ENCODE measurements around the gene TM4SF1. TPM values are rescaled to one million over a fixed set of nuclear protein-coding genes. Genes with fewer than 3 reads are reported as not detected.
A peak's percentile ranks its signal among the peaks of the same experiment; 100 is the strongest.

The TM4SF1 gene, protein sequence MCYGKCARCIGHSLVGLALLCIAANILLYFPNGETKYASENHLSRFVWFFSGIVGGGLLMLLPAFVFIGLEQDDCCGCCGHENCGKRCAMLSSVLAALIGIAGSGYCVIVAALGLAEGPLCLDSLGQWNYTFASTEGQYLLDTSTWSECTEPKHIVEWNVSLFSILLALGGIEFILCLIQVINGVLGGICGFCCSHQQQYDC
- polyA plus RNA-seq (2013, experiment 1 of 2) = 80.3 TPM
- 86.8 TPM for polyA plus RNA-seq (2013, experiment 2 of 2)

DNA sequence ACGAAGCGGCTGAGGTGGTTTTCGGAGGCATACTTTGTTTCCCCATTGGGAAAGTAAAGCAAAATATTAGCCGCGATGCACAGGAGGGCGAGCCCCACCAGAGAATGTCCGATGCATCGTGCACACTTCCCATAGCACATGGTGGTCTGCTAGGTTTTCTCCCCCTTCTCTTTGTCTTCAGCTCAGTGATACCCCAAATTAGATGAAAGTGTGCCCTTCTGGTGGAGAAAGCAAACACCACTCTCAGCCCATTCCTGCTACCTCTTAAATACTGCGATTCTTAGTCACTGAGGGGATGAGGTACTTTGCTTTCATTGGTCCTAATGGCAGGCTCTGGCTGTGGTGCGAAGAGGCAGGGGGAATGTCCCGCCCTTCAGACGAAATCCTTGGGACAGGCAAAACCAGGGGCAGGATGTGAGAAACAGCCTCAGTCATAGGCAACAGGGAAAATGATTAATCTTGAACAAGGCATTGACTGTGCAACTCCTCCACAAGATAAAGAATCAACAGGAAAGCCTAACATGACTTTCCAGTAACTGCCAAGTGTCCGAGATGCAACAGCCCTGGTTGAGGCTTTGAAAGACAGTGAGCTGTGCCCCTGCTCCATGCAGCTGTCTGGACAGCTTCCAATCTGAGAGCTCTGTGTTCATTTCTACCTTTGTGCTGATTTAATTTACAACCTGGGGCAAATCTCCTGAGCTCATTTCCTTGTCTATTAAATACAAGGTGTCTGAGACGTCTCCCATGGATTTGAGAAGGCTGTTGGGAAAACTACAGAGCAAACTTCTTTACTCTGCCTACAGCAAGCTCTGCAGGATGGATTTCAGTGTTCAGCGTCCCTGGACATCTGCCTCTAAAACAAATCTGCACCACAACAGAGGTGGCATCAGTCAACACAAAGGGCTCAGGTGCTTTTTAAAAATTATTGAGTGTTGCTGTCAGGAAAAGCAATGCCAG is at the start of gene TM4SF1:
TM4SF1 (minus strand) TSS at position 242 of the 957 bp plus-strand sequence; CDS start at position 140, 102 bp downstream.
- Histone ChIP-seq H2AK5ac (ENCODE audit: low read length, severe bottlenecking) (peak within 1 kb of the TSS; percentile 93), H3K4me1 (ENCODE audit: control insufficient read depth, insufficient read depth, low read depth, low read length) (peaks cover 15% of the 10 kb centered on the region), H3K9ac (ENCODE audit: low read length) (peak within 1 kb of the TSS; percentile 75), H3K4me3 (ENCODE audit: insufficient read depth in 1 of 2, low read depth in 1 of 2, low read length in 2 of 2) (peak within 1 kb of the TSS; percentile 50 to 71), H3K18ac (ENCODE audit: low read depth in 1 of 2, low read length in 2 of 2) (peak within 1 kb of the TSS; percentile 14 to 75), H3K27me3 (ENCODE audit: control insufficient read depth in 1 of 2, insufficient read depth in 1 of 2, low read length in 2 of 2) (no peaks in the 10 kb centered on the region), H3K9me3 (ENCODE audit: control insufficient read depth, low read length) (no peaks in the 10 kb centered on the region), H2BK15ac (ENCODE audit: low read depth, poor library complexity, severe bottlenecking) (peak within 1 kb of the TSS; percentile 8), H3K36me3 (ENCODE audit: control insufficient read depth in 1 of 2, insufficient read depth in 2 of 2, low read depth in 1 of 2, low read length in 2 of 2) (peaks cover 3 to 6% of the 10 kb centered on the region in 2 experiments), H2BK12ac (ENCODE audit: low read length in 2 of 2) (peak within 1 kb of the TSS; percentile 49 to 93), H4K91ac (ENCODE audit: low read length) (peak within 1 kb of the TSS; percentile 58), H4K8ac (ENCODE audit: low read length) (peak within 1 kb of the TSS; percentile 1), H3K14ac (ENCODE audit: low read length in 2 of 2) (no peak within 1 kb of the TSS), H3K27ac (ENCODE audit: low read length, poor library complexity, severe bottlenecking) (peak within 1 kb of the TSS; percentile 97), H2BK5ac (ENCODE audit: low read depth, low read length, poor library complexity, severe bottlenecking) (peak within 1 kb of the TSS; percentile 71), H3K23ac (ENCODE audit: low read length in 2 of 2) (no peak within 1 kb of the TSS), H3K4me2 (ENCODE audit: low read length, poor library complexity, severe bottlenecking) (peak within 1 kb of the TSS; percentile 44), H3K79me1 (replicated peaks; ENCODE audit: low read length, poor library complexity, severe bottlenecking) (no peaks in the 10 kb centered on the region), H3K4ac (ENCODE audit: low read depth in 1 of 2, low read length in 2 of 2) (peak within 1 kb of the TSS in 1 of 2 experiments; percentile 83), H2BK120ac (ENCODE audit: low read depth, low read length) (peak within 1 kb of the TSS; percentile 55), H2AFZ (ENCODE audit: low read depth, low read length) (no peak within 1 kb of the TSS)
- peak; percentile 94 for DNase-seq
- WGBS = 42% methylated on average over 13 of the region's 15 CpGs

DNA sequence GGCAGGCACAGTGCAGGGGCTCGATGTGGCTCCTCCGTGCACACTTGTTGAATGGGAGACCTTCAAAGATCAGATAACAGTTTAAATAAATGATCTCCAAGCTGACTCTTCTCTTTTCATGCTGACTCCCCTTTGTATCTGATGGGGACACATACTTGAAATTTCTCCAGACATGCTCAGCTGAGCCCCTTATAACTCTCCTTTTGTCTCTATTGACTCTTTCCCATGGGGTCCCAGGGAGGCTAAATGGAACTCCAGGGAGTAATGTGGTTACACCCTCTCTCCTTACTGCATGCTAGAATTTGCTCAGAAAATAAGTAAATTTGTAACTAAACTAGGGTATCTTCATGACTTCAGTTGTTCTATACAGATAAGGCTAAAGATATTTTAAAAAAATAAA is 48.9 kb upstream of the TM4SF1 start:
- H4K8ac ChIP-seq (ENCODE audit: low read length) = no peak overlapping the region
- H2BK5ac ChIP-seq (ENCODE audit: low read depth, low read length, poor library complexity, severe bottlenecking) = no peak overlapping the region
- no peak overlapping the region for H2BK12ac ChIP-seq (ENCODE audit: low read length in 2 of 2)
- H3K18ac ChIP-seq (ENCODE audit: low read depth in 1 of 2, low read length in 2 of 2) = no peak overlapping the region
- no peak overlapping the region for H3K4me3 ChIP-seq (ENCODE audit: insufficient read depth in 1 of 2, low read depth in 1 of 2, low read length in 2 of 2)
- H3K9me3 ChIP-seq (ENCODE audit: control insufficient read depth, low read length) = no peaks in the 10 kb centered on the region
- H3K4me1 ChIP-seq (ENCODE audit: control insufficient read depth, insufficient read depth, low read depth, low read length) = no peaks in the 10 kb centered on the region
- H3K36me3 ChIP-seq (ENCODE audit: control insufficient read depth in 1 of 2, insufficient read depth in 2 of 2, low read depth in 1 of 2, low read length in 2 of 2) = no peaks in the 10 kb centered on the region
- DNase-seq = no peak
- no peak overlapping the region for H3K9ac ChIP-seq (ENCODE audit: low read length)
- WGBS = 96% methylated on average over 2 of the region's 2 CpGs
- no peak overlapping the region for H3K23ac ChIP-seq (ENCODE audit: low read length in 2 of 2)
- H2BK120ac ChIP-seq (ENCODE audit: low read depth, low read length) = no peak overlapping the region
- H4K91ac ChIP-seq (ENCODE audit: low read length) = no peak overlapping the region
- no peak overlapping the region for H2BK15ac ChIP-seq (ENCODE audit: low read depth, poor library complexity, severe bottlenecking)
- H3K79me1 ChIP-seq (replicated peaks; ENCODE audit: low read length, poor library complexity, severe bottlenecking) = no peaks in the 10 kb centered on the region
- H2AK5ac ChIP-seq (ENCODE audit: low read length, severe bottlenecking) = no peak overlapping the region
- H3K4ac ChIP-seq (ENCODE audit: low read depth in 1 of 2, low read length in 2 of 2) = no peak overlapping the region
- no peak overlapping the region for H3K14ac ChIP-seq (ENCODE audit: low read length in 2 of 2)
- no peak overlapping the region for H3K27ac ChIP-seq (ENCODE audit: low read length, poor library complexity, severe bottlenecking)
- H2AFZ ChIP-seq (ENCODE audit: low read depth, low read length) = no peak overlapping the region
- no peak overlapping the region for H3K4me2 ChIP-seq (ENCODE audit: low read length, poor library complexity, severe bottlenecking)
- H3K27me3 ChIP-seq (ENCODE audit: control insufficient read depth in 1 of 2, insufficient read depth in 1 of 2, low read length in 2 of 2) = no peaks in the 10 kb centered on the region

DNA sequence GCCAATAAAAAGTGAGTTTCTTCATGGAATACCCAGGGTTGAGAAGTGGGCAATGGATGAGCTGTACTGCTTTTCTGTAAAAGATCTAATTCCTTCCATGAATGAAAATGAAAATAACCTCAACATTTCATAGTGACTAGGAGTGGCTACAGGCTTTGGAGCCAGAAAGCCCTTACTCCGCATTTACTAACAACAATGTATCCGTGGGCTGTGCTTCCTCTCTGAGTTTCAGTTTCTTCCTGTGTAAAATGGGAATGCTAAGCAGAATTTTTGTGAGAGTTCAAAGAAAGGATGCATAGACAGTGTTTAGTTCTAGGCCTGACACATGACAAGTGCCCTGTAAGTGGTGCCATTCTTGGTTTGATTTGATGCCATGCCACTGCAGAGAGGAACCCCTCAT is 47.5 kb upstream of the TM4SF1 start:
- Histone ChIP-seq H3K27ac (ENCODE audit: low read length, poor library complexity, severe bottlenecking) (no peak overlapping the region), H4K91ac (ENCODE audit: low read length) (no peak overlapping the region), H2BK12ac (ENCODE audit: low read length in 2 of 2) (no peak overlapping the region), H3K4me3 (ENCODE audit: insufficient read depth in 1 of 2, low read depth in 1 of 2, low read length in 2 of 2) (no peak overlapping the region), H3K27me3 (ENCODE audit: control insufficient read depth in 1 of 2, insufficient read depth in 1 of 2, low read length in 2 of 2) (no peaks in the 10 kb centered on the region), H3K9me3 (ENCODE audit: control insufficient read depth, low read length) (no peaks in the 10 kb centered on the region), H3K4me1 (ENCODE audit: control insufficient read depth, insufficient read depth, low read depth, low read length) (no peaks in the 10 kb centered on the region), H2AFZ (ENCODE audit: low read depth, low read length) (no peak overlapping the region), H3K23ac (ENCODE audit: low read length in 2 of 2) (no peak overlapping the region), H3K14ac (ENCODE audit: low read length in 2 of 2) (no peak overlapping the region), H3K36me3 (ENCODE audit: control insufficient read depth in 1 of 2, insufficient read depth in 2 of 2, low read depth in 1 of 2, low read length in 2 of 2) (no peaks in the 10 kb centered on the region), H3K18ac (ENCODE audit: low read depth in 1 of 2, low read length in 2 of 2) (no peak overlapping the region), H4K8ac (ENCODE audit: low read length) (no peak overlapping the region), H3K79me1 (replicated peaks; ENCODE audit: low read length, poor library complexity, severe bottlenecking) (no peaks in the 10 kb centered on the region), H3K4ac (ENCODE audit: low read depth in 1 of 2, low read length in 2 of 2) (no peak overlapping the region), H2BK120ac (ENCODE audit: low read depth, low read length) (no peak overlapping the region), H3K4me2 (ENCODE audit: low read length, poor library complexity, severe bottlenecking) (no peak overlapping the region), H2BK15ac (ENCODE audit: low read depth, poor library complexity, severe bottlenecking) (no peak overlapping the region), H2AK5ac (ENCODE audit: low read length, severe bottlenecking) (no peak overlapping the region), H2BK5ac (ENCODE audit: low read depth, low read length, poor library complexity, severe bottlenecking) (no peak overlapping the region), H3K9ac (ENCODE audit: low read length) (peak overlapping the region; percentile 16)
- WGBS = 100% methylated on average over 1 of the region's 2 CpGs
- DNase-seq = no peak

DNA sequence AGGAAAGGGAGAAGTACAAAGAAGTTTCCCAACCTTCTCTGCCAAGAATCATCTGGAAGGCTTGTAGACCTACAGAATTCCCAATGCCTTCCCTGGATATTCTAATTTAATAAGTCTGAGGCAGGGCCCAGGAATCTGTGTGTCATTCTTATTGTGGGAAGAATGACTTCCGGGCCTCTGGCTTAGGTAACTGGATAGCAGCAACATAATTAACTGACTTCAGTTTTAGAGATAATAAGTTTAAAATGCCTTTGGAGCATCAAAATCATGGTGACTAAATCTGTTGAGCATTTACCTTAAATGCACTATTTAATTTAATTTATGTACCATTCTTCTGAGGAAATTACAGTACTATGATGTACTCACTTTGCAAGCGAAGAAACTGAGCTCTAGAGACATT is 44.3 kb upstream of the TM4SF1 start:
- WGBS = 100% methylated on average over 1 of the region's 2 CpGs
- DNase-seq = no peak

More for the DNA sequence above, 44.3 kb upstream of the TM4SF1 start:
- H3K9ac ChIP-seq (ENCODE audit: low read length) = no peak overlapping the region
- no peak overlapping the region for H3K4me2 ChIP-seq (ENCODE audit: low read length, poor library complexity, severe bottlenecking)
- H3K23ac ChIP-seq (ENCODE audit: low read length in 2 of 2) = no peak overlapping the region
- H2BK120ac ChIP-seq (ENCODE audit: low read depth, low read length) = no peak overlapping the region
- no peak overlapping the region for H4K8ac ChIP-seq (ENCODE audit: low read length)
- no peak overlapping the region for H2AFZ ChIP-seq (ENCODE audit: low read depth, low read length)
- no peaks in the 10 kb centered on the region for H3K36me3 ChIP-seq (ENCODE audit: control insufficient read depth in 1 of 2, insufficient read depth in 2 of 2, low read depth in 1 of 2, low read length in 2 of 2)
- no peak overlapping the region for H3K14ac ChIP-seq (ENCODE audit: low read length in 2 of 2)
- H3K79me1 ChIP-seq (replicated peaks; ENCODE audit: low read length, poor library complexity, severe bottlenecking) = no peaks in the 10 kb centered on the region
- H2BK15ac ChIP-seq (ENCODE audit: low read depth, poor library complexity, severe bottlenecking) = no peak overlapping the region
- no peak overlapping the region for H2AK5ac ChIP-seq (ENCODE audit: low read length, severe bottlenecking)
- H3K9me3 ChIP-seq (ENCODE audit: control insufficient read depth, low read length) = no peaks in the 10 kb centered on the region
- no peak overlapping the region for H3K18ac ChIP-seq (ENCODE audit: low read depth in 1 of 2, low read length in 2 of 2)
- H2BK5ac ChIP-seq (ENCODE audit: low read depth, low read length, poor library complexity, severe bottlenecking) = no peak overlapping the region
- H3K27me3 ChIP-seq (ENCODE audit: control insufficient read depth in 1 of 2, insufficient read depth in 1 of 2, low read length in 2 of 2) = no peaks in the 10 kb centered on the region
- no peak overlapping the region for H3K27ac ChIP-seq (ENCODE audit: low read length, poor library complexity, severe bottlenecking)
- H2BK12ac ChIP-seq (ENCODE audit: low read length in 2 of 2) = no peak overlapping the region
- no peak overlapping the region for H3K4me3 ChIP-seq (ENCODE audit: insufficient read depth in 1 of 2, low read depth in 1 of 2, low read length in 2 of 2)
- no peak overlapping the region for H3K4ac ChIP-seq (ENCODE audit: low read depth in 1 of 2, low read length in 2 of 2)
- H3K4me1 ChIP-seq (ENCODE audit: control insufficient read depth, insufficient read depth, low read depth, low read length) = no peaks in the 10 kb centered on the region
- no peak overlapping the region for H4K91ac ChIP-seq (ENCODE audit: low read length)

All from mesenchymal stem cell (in vitro differentiated cells and primary cell).